Measurements from ENCODE around the gene TBCCD1.

- TF ChIP-seq EZH2 (IDR thresholded peaks at IDR 0.05; ENCODE audit: low read length): no peak
- TF ChIP-seq, protein P1, sequence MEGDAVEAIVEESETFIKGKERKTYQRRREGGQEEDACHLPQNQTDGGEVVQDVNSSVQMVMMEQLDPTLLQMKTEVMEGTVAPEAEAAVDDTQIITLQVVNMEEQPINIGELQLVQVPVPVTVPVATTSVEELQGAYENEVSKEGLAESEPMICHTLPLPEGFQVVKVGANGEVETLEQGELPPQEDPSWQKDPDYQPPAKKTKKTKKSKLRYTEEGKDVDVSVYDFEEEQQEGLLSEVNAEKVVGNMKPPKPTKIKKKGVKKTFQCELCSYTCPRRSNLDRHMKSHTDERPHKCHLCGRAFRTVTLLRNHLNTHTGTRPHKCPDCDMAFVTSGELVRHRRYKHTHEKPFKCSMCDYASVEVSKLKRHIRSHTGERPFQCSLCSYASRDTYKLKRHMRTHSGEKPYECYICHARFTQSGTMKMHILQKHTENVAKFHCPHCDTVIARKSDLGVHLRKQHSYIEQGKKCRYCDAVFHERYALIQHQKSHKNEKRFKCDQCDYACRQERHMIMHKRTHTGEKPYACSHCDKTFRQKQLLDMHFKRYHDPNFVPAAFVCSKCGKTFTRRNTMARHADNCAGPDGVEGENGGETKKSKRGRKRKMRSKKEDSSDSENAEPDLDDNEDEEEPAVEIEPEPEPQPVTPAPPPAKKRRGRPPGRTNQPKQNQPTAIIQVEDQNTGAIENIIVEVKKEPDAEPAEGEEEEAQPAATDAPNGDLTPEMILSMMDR (optimal IDR thresholded peaks at IDR 0.05 in 1 of 3, IDR thresholded peaks at IDR 0.05 in 1 of 3, conservative IDR thresholded peaks at IDR 0.05 in 1 of 3; ENCODE audit: extremely low read depth in 1 of 3, insufficient read depth in 2 of 3, low read length in 3 of 3): no peak
These were observed 21.5 kb upstream of the TBCCD1 start for GRCh38 chr3:186588632-186589031.
